ENCODE measurements around the gene LYPLA2.

DNA sequence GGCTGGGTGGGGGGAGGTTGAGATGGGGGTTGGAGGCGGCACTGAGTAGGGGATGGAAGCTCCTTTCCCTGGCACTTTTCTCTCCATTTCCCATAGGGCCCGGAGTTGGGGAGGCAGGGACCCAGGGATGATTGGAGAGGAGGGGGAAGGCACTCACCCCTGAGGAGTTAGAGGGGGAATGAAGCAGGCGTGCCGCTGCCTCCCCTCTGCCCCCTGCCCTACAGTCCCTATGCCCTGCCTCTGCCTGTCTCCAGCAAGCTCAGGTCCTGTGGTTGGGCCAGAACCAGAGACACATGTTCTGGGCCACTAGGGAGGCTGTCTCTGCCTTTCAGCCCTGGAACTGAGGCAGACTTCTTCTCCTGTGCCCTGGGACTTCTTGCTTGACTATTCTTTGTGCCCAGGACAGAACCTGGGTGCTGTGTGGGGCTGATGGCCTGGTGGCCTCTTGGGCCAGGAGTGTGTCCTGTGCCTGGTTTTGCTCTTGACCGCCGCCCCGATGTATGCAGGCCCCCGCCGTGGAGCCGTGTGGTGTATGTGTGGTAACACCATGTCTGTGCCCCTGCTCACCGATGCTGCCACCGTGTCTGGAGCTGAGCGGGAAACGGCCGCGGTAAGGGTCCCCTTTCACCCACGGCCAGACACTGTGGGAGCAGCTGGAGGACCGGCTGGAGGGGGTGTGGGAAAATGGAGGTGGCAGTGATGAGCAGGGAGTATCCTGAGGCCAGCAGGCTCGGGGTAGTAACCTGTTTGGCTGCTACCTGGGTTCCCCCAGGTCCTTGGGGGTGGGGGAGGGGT lies 1.4 kb downstream of the LYPLA2 start:
- no peak for TF ChIP-seq POLR2A (IDR thresholded peaks at IDR 0.05)
- TF ChIP-seq, protein P1, sequence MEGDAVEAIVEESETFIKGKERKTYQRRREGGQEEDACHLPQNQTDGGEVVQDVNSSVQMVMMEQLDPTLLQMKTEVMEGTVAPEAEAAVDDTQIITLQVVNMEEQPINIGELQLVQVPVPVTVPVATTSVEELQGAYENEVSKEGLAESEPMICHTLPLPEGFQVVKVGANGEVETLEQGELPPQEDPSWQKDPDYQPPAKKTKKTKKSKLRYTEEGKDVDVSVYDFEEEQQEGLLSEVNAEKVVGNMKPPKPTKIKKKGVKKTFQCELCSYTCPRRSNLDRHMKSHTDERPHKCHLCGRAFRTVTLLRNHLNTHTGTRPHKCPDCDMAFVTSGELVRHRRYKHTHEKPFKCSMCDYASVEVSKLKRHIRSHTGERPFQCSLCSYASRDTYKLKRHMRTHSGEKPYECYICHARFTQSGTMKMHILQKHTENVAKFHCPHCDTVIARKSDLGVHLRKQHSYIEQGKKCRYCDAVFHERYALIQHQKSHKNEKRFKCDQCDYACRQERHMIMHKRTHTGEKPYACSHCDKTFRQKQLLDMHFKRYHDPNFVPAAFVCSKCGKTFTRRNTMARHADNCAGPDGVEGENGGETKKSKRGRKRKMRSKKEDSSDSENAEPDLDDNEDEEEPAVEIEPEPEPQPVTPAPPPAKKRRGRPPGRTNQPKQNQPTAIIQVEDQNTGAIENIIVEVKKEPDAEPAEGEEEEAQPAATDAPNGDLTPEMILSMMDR (IDR thresholded peaks at IDR 0.05): no peak
